SU-DHL-6 (cell line): Measurements from ENCODE around the gene CDKN2AIPNL.
"Not testable (repeated sequence)": the region's sequence is repeated elsewhere in the genome, so short reads cannot be mapped to it uniquely, and the experiment has no call there.

Experiments used
- H2AFZ ChIP-seq: fragments of 200-600 bp; sonication (generic); 2 replicates; pipeline ENCODE4 v1.6.1; 2014; ENCODE audit warnings: low read depth, mild to moderate bottlenecking, moderate library complexity, mixed read lengths, antibody characterized with exemption, low read length; ENCODE audit not compliant: severe bottlenecking
- H3F3A ChIP-seq: fragments of 200-600 bp; shearing (Covaris generic); 2 replicates; pipeline ENCODE4 v1.6.0; 2016; ENCODE audit warnings: antibody characterized with exemption, mild to moderate bottlenecking; ENCODE audit not compliant: insufficient read depth
- H3K27ac ChIP-seq: fragments of 200-600 bp; sonication (generic); 2 replicates; pipeline ENCODE4 v1.5.1; 2016; ENCODE audit warnings: low read depth, mild to moderate bottlenecking, low read length, moderate library complexity, mixed read lengths
- H3K27me3 ChIP-seq: fragments of 200-600 bp; sonication (generic), shearing (Covaris generic); 2 replicates; pipeline ENCODE4 v1.6.0; 2014; ENCODE audit warnings: mild to moderate bottlenecking, low read length
- H3K36me3 ChIP-seq: fragments of 200-600 bp; sonication (generic); 2 replicates; pipeline ENCODE4 v1.6.1; 2014; ENCODE audit warnings: mild to moderate bottlenecking, low read length, mixed read lengths
- H3K4me2 ChIP-seq: fragments of 300-600, 200-600 bp; shearing (Covaris generic), sonication (generic); 2 replicates; pipeline ENCODE4 v1.6.0; 2014; ENCODE audit warnings: low read length, low read depth, mild to moderate bottlenecking; ENCODE audit not compliant: poor library complexity, severe bottlenecking
- H3K4me3 ChIP-seq: fragments of 200-600 bp; sonication (generic); 2 replicates; pipeline ENCODE4 v1.5.1; 2014; ENCODE audit warnings: antibody characterized with exemption, low read length, mild to moderate bottlenecking, mixed read lengths; ENCODE audit not compliant: insufficient read depth, poor library complexity, severe bottlenecking
- H3K79me2 ChIP-seq: fragments of 200-600 bp; sonication (generic); 2 replicates; pipeline ENCODE4 v1.6.1; 2014; ENCODE audit warnings: mild to moderate bottlenecking, low read length, moderate library complexity; ENCODE audit not compliant: insufficient read depth
- H3K9ac ChIP-seq: fragments of 200-600 bp; sonication (generic); 2 replicates; pipeline ENCODE4 v1.7.0; 2014; ENCODE audit warnings: mild to moderate bottlenecking, low read length
- H3K9me2 ChIP-seq: fragments of 200-600 bp; sonication (generic); replicated peaks from 2 replicates; pipeline ENCODE4 v1.6.1; 2014; ENCODE audit warnings: low read length; ENCODE audit not compliant: insufficient read depth
- H3K9me3 ChIP-seq: fragments of 200-600 bp; sonication (generic); 2 replicates; pipeline ENCODE4 v1.6.1; 2014; ENCODE audit warnings: low read length, mixed read lengths; ENCODE audit not compliant: insufficient read depth
- H4K20me1 ChIP-seq: fragments of 200-600 bp; sonication (generic); 2 replicates; pipeline ENCODE4 v1.6.1; 2014; ENCODE audit warnings: low read depth, mild to moderate bottlenecking, antibody characterized with exemption, low read length, moderate library complexity, mixed read lengths
- EZH2phosphoT487 ChIP-seq: fragments of 200-600 bp; sonication (generic), shearing (Covaris generic); conservative IDR thresholded peaks from 2 replicates; pipeline ENCODE4 v1.6.1; 2018; ENCODE audit warnings: mild to moderate bottlenecking, antibody characterized with exemption, low read length, moderate library complexity, mixed read lengths
- TF ChIP-seq, protein P1 (sequence below): fragments of 200-600 bp; sonication (generic); IDR thresholded peaks from one replicate; pipeline ENCODE4 v1.5.1; 2017; ENCODE audit warnings: antibody characterized with exemption, mild to moderate bottlenecking, low read length, moderate library complexity; ENCODE audit not compliant: insufficient read depth, poor library complexity, severe bottlenecking

Gene CDKN2AIPNL

DNA sequence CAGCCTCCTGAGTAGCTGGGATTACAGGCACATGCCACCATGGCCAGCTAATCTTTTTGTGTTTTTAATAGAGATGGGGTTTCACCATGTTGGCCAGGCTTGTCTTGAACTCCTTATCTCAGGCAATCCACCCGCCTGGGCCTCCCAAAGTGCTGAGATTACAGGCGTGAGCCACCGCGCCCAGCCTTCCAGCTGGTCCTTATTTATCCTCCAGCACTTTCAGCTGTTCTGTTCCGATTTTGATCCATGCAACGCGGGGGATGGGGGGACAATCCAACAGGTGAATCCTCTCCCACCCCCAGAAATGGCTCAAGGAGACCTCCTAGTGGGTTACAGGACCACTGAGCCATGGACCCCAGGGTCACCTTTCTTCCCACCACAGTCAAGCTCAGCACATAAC, 14.7 kb upstream of the CDKN2AIPNL start:
- Histone ChIP-seq H2AFZ (no peak overlapping the region), H3K27me3 (no peaks in the 10 kb centered on the region), H3K4me3 (no peak overlapping the region), H3K36me3 (no peaks in the 10 kb centered on the region), H3K9me2 (no peaks in the 10 kb centered on the region), H3K79me2 (no peaks in the 10 kb centered on the region), H3K27ac (no peak overlapping the region), H3K9me3 (no peaks in the 10 kb centered on the region), H3F3A (no peaks in the 10 kb centered on the region), H4K20me1 (no peaks in the 10 kb centered on the region), H3K9ac (no peak overlapping the region), H3K4me2 (no peak overlapping the region)
- TF ChIP-seq, protein P1, sequence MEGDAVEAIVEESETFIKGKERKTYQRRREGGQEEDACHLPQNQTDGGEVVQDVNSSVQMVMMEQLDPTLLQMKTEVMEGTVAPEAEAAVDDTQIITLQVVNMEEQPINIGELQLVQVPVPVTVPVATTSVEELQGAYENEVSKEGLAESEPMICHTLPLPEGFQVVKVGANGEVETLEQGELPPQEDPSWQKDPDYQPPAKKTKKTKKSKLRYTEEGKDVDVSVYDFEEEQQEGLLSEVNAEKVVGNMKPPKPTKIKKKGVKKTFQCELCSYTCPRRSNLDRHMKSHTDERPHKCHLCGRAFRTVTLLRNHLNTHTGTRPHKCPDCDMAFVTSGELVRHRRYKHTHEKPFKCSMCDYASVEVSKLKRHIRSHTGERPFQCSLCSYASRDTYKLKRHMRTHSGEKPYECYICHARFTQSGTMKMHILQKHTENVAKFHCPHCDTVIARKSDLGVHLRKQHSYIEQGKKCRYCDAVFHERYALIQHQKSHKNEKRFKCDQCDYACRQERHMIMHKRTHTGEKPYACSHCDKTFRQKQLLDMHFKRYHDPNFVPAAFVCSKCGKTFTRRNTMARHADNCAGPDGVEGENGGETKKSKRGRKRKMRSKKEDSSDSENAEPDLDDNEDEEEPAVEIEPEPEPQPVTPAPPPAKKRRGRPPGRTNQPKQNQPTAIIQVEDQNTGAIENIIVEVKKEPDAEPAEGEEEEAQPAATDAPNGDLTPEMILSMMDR, result no peak
- TF ChIP-seq EZH2phosphoT487, result no peak

DNA sequence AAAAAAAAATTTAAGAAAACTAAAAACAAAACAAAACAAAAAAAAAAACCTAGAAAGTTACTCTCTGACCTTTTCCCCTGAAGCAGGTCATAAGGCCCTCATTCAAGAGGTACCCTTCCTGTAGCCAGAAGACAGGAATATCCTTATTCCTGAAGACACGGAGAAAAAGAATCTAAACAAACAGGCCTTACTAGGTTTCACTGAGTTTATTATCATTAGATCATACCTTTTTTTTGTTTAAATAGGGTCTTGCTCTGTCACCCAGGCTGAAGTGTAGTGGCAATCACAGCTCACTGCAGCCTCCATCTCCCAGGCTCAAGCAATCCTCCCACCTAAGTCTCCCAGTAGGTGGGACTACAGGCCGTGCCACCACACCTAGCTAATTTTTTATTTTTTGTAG, 11.7 kb upstream of the CDKN2AIPNL start:
- Histone ChIP-seq H4K20me1 (no peaks in the 10 kb centered on the region), H3K27ac (no peak overlapping the region), H3K9me2 (no peaks in the 10 kb centered on the region), H3K9ac (no peak overlapping the region), H3K4me3 (no peak overlapping the region), H3K79me2 (no peaks in the 10 kb centered on the region), H3K27me3 (no peaks in the 10 kb centered on the region), H3K4me2 (no peak overlapping the region), H3F3A (no peaks in the 10 kb centered on the region), H2AFZ (no peak overlapping the region), H3K36me3 (no peaks in the 10 kb centered on the region), H3K9me3 (no peaks in the 10 kb centered on the region)
- no peak for TF ChIP-seq EZH2phosphoT487
- TF ChIP-seq, protein P1, result no peak

DNA sequence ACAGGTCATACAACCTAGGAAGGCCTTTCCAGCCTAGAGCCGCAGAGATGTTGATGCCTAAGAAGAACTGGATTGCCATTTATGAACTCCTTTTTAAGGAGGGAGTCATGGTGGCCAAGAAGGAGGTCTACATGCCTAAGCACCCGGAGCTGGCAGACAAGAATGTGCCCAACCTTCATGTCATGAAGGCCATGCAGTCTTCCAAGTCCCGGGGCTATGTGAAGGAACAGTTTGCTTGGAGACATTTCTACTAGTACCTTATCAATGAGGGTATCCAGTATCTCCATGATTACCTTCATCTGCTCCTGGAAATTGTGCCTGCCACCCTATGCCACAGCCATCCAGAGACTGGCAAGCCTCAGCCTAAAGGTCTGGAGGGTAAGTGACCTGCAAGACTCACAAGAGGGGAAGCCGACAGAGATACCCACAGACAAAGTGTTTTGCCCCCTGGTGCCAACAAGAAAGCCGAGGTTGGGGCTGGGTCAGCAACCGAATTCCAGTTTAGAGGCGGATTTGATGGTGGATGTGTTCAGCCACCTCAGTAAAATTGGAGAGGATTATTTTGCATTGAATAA, 11.2 kb upstream of the CDKN2AIPNL start:
- Histone ChIP-seq H3K4me3 (no peak overlapping the region), H3K36me3 (no peaks in the 10 kb centered on the region), H3K27ac (no peak overlapping the region), H3K9me2 (no peaks in the 10 kb centered on the region), H3K4me2 (no peak overlapping the region), H3K27me3 (no peaks in the 10 kb centered on the region), H3K9me3 (no peaks in the 10 kb centered on the region), H2AFZ (no peak overlapping the region), H3K9ac (no peak overlapping the region), H3K79me2 (no peaks in the 10 kb centered on the region), H3F3A (no peaks in the 10 kb centered on the region), H4K20me1 (no peaks in the 10 kb centered on the region)
- TF ChIP-seq EZH2phosphoT487, result no peak
- TF ChIP-seq, protein P1, result no peak

DNA sequence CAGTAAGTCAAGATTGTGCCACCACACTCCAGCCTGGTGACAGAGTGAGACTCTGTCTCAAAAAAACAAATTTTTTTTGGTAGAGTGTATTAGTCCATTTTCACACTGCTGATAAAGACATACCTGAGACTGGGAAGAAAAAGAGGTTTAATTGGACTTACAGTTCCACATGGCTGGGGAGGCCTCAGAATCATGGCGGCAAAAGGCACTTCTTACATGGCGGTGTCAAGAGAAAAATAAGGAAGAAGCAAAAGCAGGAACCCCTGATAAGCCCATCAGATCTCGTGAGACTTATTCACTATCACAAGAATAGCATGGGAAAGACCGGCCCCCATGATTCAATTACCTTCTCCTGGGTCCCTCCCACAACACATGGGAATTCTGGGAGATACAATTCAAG, 9.4 kb upstream of the CDKN2AIPNL start:
- H3K79me2 ChIP-seq, H3K36me3 ChIP-seq: not testable (repeated sequence)

More for the DNA sequence above, 9.4 kb upstream of the CDKN2AIPNL start:
- not testable (repeated sequence) for H3K9ac ChIP-seq, H3K9me2 ChIP-seq, H3K4me3 ChIP-seq, H2AFZ ChIP-seq, H3K27me3 ChIP-seq, H3F3A ChIP-seq, H3K4me2 ChIP-seq, H4K20me1 ChIP-seq, H3K9me3 ChIP-seq, H3K27ac ChIP-seq
